ENCODE results near the gene SRMS. TPM values are rescaled to one million over a fixed set of nuclear protein-coding genes. Genes with fewer than 3 reads are reported as not detected.

The SRMS gene
- total RNA-seq, 4 donors from 2014 or later, result not detected

DNA sequence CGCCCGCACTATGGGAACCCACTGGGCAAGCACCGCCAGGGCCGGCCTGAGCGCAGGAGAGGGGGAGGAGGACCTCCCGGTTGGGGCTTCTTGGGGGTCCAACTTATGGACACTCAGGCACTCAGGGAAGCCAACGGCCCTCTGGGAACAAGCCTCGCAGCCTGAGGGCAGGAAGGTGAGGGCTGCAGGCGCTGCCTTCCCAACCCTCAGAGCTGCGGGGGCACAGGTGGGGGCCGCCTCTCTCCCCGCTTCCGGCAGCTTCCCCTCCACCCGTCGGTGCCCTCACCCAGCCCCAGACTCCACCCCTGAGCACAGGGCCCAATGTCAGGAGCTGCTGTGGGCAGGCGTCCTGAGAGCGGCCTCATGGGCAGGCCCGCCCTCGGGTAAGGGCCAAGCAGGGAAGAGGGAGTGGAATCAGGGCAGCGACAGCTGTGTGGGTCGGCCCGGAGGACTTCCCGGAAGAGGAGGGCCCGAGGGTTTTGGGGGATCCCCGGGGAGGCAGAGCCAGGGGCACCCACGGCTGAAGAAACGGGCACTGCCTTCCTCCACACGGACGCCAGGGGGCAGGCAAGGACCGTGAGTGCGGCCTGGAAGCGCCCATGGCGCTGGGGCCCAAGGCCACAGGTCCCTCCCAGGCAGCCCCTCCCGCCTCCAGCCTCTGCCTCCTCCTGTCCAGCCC, 9.9 kb downstream of the SRMS start:
- Histone ChIP-seq H3K9me3 (no peaks in the 10 kb centered on the region), H3K36me3 (no peaks in the 10 kb centered on the region), H3K27ac (peak overlapping the region; percentile 73 to 98 (median 94)), H3K4me1 (peaks cover 4 to 29% (median 19%) of the 10 kb centered on the region in 4 donors), H3K4me3 (peak overlapping the region; percentile 39 to 66 (median 52)), H3K27me3 (no peaks in the 10 kb centered on the region)
- TF ChIP-seq POLR2A (IDR thresholded peaks at IDR 0.05) (peak; percentile 94 to 95), CTCF (IDR thresholded peaks at IDR 0.05) (peak; percentile 97 to 99 (median 98))
- peak; percentile 87 to 96 (median 96) for DNase-seq

GRCh38 chr20:63536997-63537524, 10.5 kb downstream of the SRMS start, which contains the start of gene PTK6:
TSS of gene PTK6 (minus strand) at chr20:63537376. CDS start at chr20:63537314, 62 bp downstream.
- peaks cover 4 to 29% (median 17%) of the 10 kb centered on the region in 4 donors for H3K4me1 ChIP-seq
- H3K27me3 ChIP-seq, result no peaks in the 10 kb centered on the region
- no peaks in the 10 kb centered on the region for H3K9me3 ChIP-seq
- TF ChIP-seq CTCF (IDR thresholded peaks at IDR 0.05), result no peak
- TF ChIP-seq POLR2A (IDR thresholded peaks at IDR 0.05), result peak; percentile 55 to 67
- H3K27ac ChIP-seq, result peak within 1 kb of the TSS; percentile 73 to 98 (median 94)
- peak; percentile 47 to 91 (median 90) for DNase-seq
- no peaks in the 10 kb centered on the region for H3K36me3 ChIP-seq
- H3K4me3 ChIP-seq, result peak within 1 kb of the TSS; percentile 39 to 66 (median 52)

DNA sequence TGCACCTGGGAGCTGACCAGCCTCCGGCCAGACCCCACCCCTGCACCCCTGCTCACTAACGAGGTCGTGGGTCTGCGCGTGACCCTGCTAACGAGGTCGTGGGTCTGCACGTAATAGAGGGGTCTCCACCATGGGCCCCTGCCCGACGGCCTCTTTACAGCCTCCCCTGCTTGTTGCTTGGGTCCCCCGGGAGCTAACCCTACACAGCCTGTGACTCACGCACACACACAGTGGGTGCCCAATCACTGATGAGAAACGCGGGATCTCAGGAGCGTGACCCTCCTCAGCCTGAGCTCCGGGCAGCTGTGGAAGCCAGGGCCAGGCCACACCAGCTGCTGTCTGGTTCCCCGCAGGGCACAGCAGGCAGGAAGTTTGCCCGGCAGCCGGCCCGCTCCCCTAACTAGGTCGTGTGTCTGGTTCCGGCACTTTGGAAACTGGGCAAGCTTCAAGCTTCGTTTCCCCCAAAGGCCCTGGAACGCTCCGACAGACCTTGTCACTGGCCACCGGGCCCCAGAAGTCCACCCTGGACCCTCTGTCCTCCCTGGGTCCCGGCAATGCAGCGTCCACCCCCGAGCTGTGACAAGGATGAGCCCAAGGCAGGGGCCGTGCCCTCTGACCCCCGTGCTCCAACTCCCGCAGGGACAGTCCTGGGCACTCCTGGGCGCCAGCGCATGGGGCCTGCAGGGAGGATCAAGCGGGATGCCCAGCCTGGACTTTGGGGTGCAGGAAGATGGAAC, 11.1 kb downstream of the SRMS start:
- Histone ChIP-seq H3K36me3 (no peaks in the 10 kb centered on the region), H3K27ac (peak overlapping the region in 3 of 4 donors; percentile 92 to 98 (median 96)), H3K4me3 (peak overlapping the region in 3 of 4 donors; percentile 39 to 66 (median 57)), H3K27me3 (no peaks in the 10 kb centered on the region), H3K9me3 (no peaks in the 10 kb centered on the region), H3K4me1 (peaks cover 4 to 34% (median 16%) of the 10 kb centered on the region in 4 donors)
- TF ChIP-seq POLR2A (IDR thresholded peaks at IDR 0.05) (peak in 1 of 2 donors; percentile 24), CTCF (IDR thresholded peaks at IDR 0.05) (no peak)
- peak in 1 of 3 donors; percentile 61 for DNase-seq

DNA sequence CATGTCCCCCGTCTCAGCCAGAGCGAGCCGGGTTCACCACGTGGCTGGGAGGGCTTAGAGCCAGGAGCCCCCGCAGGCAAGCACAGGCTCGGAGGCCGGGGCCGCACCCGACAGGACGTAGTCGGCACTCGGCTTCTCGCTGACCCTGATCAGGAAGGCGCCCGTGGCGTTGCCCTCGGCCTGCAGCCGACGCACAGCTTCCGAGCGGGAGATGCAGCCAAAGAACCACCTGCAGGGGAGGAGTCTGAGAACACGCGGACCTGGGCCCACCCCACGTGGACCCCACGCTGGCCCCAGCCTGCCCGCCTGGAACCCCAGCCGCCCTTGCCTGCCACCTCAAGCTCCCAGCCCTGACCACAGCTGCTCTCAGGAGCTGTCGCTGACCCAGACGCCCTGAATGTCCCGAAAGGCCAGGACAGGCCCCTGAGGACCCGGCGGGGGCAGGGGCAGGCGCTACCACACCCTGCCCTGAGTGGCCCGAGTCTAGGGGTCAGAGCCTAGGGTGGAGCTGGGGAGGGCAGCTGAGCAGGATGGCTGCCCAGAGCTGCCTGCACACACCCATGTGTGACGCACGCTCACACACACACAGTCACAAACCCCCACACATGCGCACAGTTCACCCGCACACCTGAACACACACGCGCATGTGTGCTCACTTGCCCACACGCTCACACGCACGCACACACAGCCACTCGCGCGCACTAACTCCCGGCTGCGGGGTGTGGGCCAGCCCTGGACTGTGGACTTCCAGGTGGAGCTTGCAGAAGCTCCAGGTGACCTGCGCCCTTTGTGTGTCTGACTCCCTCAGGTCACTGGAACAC, 12.5 kb downstream of the SRMS start:
- Histone ChIP-seq H3K27me3 (no peaks in the 10 kb centered on the region), H3K9me3 (no peaks in the 10 kb centered on the region), H3K4me3 (peak overlapping the region in 2 of 4 donors; percentile 39 to 57), H3K4me1 (peaks cover 10 to 38% (median 16%) of the 10 kb centered on the region in 4 donors), H3K36me3 (no peaks in the 10 kb centered on the region), H3K27ac (peak overlapping the region in 3 of 4 donors; percentile 60 to 98 (median 96))
- TF ChIP-seq POLR2A (IDR thresholded peaks at IDR 0.05) (peak; percentile 61 to 81), CTCF (IDR thresholded peaks at IDR 0.05) (peak in 1 of 6 experiments; percentile 3)
- DNase-seq, result peak in 2 of 3 donors; percentile 90 to 93

DNA sequence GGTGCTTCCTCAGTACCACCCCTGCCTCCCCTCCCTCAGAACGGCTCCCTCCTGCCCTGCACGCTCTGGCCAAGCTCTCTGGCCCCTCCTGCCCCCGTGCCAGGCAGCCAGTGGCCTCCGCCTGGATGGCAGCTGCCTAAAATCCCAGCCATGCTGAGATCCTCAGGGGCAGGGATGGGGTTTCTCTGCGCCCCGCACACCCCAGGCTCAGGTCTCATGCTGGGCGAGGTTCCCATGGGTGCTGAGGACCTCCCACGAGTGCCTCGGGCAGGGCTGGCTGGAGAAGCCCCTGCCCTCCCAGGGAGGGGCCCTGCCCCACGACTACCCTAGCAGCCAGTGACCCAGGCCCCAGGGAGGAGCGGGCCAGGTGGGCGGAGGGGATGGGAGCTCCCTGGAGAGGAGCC, 13.1 kb downstream of the SRMS start:
- Histone ChIP-seq H3K27ac (peak overlapping the region in 3 of 4 donors; percentile 60 to 98 (median 96)), H3K4me1 (peaks cover 10 to 38% (median 16%) of the 10 kb centered on the region in 4 donors)
- TF ChIP-seq CTCF (IDR thresholded peaks at IDR 0.05) (no peak), POLR2A (IDR thresholded peaks at IDR 0.05) (no peak)

More for the DNA sequence above, 13.1 kb downstream of the SRMS start:
- Histone ChIP-seq H3K36me3 (no peaks in the 10 kb centered on the region), H3K27me3 (no peaks in the 10 kb centered on the region), H3K4me3 (peak overlapping the region in 2 of 4 donors; percentile 26 to 31), H3K9me3 (no peaks in the 10 kb centered on the region)
- no peak for DNase-seq
